Breast epithelium (tissue), 4 donors: ENCODE data around the gene LENG9. TPM values are rescaled to one million over a fixed set of nuclear protein-coding genes. Genes with fewer than 3 reads are reported as not detected.
"Not testable (repeated sequence)": the region's sequence is repeated elsewhere in the genome, so short reads cannot be mapped to it uniquely, and the experiment has no call there.

Source experiments
- DNase-seq, 2 donors: peaks; one replicate each; pipeline ENCODE4 v3.0.0-alpha.2; 2019; ENCODE audit warnings: low spot score in 2 of 2
- H3K27ac ChIP-seq, 2 donors: fragments of 200-600 bp; sonication (generic) in 1 of 2; one replicate each; pipeline ENCODE4 v1.5.1; 2016 to 2019; ENCODE audit warnings: mild to moderate bottlenecking in 1 of 2
- H3K27me3 ChIP-seq, 2 donors: fragments of 200-600 bp; sonication (generic) in 1 of 2; one replicate each; pipeline versions ENCODE4 v1.5.1 to v1.6.0; 2017 to 2019; ENCODE audit warnings: control low read depth in 1 of 2, mild to moderate bottlenecking in 1 of 2
- H3K36me3 ChIP-seq: fragments of 200-600 bp; one replicate; pipeline ENCODE4 v1.5.1; 2019
- H3K4me1 ChIP-seq, 2 donors: fragments of 200-600 bp; sonication (generic); one replicate each; pipeline ENCODE4 v1.5.1; 2016 to 2019; ENCODE audit warnings: control low read depth in 1 of 2
- H3K4me3 ChIP-seq, 3 donors: fragments of 200-600 bp; sonication (generic); 1 replicate in 2 of 3; 2 replicates in 1 of 3; pipeline ENCODE4 v1.5.1; 2016 to 2019; ENCODE audit warnings: mild to moderate bottlenecking in 3 of 3, moderate library complexity in 2 of 3
- H3K9me3 ChIP-seq, 2 donors: fragments of 200-600 bp; sonication (generic) in 1 of 2; one replicate each; pipeline ENCODE4 v1.5.1; 2016 to 2019; ENCODE audit warnings: control low read depth in 1 of 2
- CTCF ChIP-seq, 3 donors: fragments of 450-650 bp; IDR thresholded peaks; one replicate each; pipeline ENCODE4 v1.5.1; 2016 to 2017; ENCODE audit warnings: antibody characterized with exemption in 3 of 3, mild to moderate bottlenecking in 3 of 3, moderate library complexity in 3 of 3
- POLR2A ChIP-seq: fragments of 450-650 bp; IDR thresholded peaks from one replicate; pipeline ENCODE4 v1.6.1; 2016; ENCODE audit warnings: antibody characterized with exemption, mild to moderate bottlenecking, moderate library complexity
- POLR2AphosphoS5 ChIP-seq, 3 donors: sonication (generic); formaldehyde crosslinking; IDR thresholded peaks; one replicate each; pipeline ENCODE4 v1.6.1; 2017; ENCODE audit warnings: antibody characterized with exemption in 3 of 3
- intact Hi-C: fragments of 100-400 bp; cut with DNase I; formaldehyde crosslinking; loops from one replicate; pipeline ENCODE4 v1.15.1; 2023; ENCODE audit warnings: low total_unique reads
- total RNA-seq, 3 donors: library from RNA; depleted of rRNA; stranded (reverse); fragments of >200 nt; gene quantifications; one replicate each; pipeline ENCODE4 v1.1.0, GENCODE V29; 2016

LENG9 gene
- total RNA-seq, 3 donors from 2014 or later, result 4.5 to 8.2 (median 4.8) TPM

- no peak within 1 kb of the TSS for H3K4me3 ChIP-seq
- H3K36me3 ChIP-seq, result no peaks in the 10 kb centered on the region
- no peaks in the 10 kb centered on the region for H3K27me3 ChIP-seq
- TF ChIP-seq CTCF (IDR thresholded peaks at IDR 0.05) (no peak), POLR2A (no peak), POLR2AphosphoS5 (IDR thresholded peaks at IDR 0.05) (no peak)
- H3K27ac ChIP-seq, result no peak within 1 kb of the TSS
- no peaks in the 10 kb centered on the region for H3K4me1 ChIP-seq
- intact Hi-C loops, result no loop called here
- DNase-seq, result no peak
- no peaks in the 10 kb centered on the region for H3K9me3 ChIP-seq
These were observed 39.0 kb upstream of the LENG9 start, which contains the start of gene LAIR2 for GRCh38 chr19:54502518-54503048. Gene LAIR2 (plus strand): TSS chr19:54502831. CDS start chr19:54502919, 88 bp downstream.

DNA sequence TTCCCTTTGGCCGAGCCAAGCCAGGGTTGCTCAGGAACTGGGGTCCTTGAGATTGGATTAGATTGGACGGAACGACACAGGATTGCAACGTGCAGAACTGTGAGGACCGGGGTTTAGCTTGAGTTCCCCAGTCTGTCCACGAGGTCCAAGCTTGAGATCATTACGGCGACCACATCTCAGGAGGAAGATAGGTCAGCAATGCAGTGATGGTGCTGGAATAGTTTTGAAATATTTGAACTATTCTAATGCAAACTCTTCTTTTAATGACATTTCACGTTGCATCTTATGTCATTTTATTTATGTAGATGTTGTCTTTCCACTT is 34.8 kb upstream of the LENG9 start:
- DNase-seq, H3K9me3 ChIP-seq, H3K36me3 ChIP-seq, H3K27me3 ChIP-seq, H3K27ac ChIP-seq, H3K4me3 ChIP-seq, intact Hi-C loops, H3K4me1 ChIP-seq: not testable (repeated sequence)

DNA sequence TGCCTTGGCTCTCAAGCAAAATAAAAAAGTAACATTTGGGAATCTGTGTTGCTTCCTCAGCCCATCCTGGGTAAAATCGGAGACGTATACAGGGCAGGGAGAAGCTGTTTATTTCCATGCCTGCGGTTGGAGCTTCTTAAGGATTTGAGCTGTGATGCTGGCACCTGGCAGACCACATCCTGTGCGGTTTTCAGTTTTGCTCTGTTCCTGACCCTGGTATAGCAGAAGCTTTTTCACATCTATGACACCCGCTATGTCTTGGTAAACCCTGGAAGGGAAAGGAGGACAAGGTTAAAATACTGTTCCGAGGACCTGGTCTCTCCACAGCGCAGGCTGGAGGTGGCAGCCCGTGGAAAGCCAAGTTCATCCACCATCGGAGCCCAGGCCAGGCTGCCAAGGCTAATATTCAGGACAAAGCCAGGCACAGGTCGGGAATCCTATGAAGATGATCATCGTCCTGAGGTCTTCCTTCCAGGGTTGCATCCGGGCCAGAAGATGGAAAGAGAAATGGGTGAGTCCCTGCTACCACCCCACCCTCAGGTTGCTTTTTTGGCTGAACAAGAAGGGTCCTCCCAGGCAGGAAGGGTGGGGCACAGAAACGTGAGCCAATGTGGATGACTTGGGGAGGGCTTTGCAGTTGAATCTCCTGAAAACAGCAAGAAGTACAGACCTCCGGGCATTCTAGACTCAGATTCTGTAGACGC is 34.3 kb upstream of the LENG9 start:
- intact Hi-C loops, H3K9me3 ChIP-seq, H3K27ac ChIP-seq, DNase-seq, H3K4me3 ChIP-seq, H3K4me1 ChIP-seq, H3K36me3 ChIP-seq: not testable (repeated sequence)
- peaks cover 0 to 11% of the 10 kb centered on the region in 2 donors for H3K27me3 ChIP-seq

DNA sequence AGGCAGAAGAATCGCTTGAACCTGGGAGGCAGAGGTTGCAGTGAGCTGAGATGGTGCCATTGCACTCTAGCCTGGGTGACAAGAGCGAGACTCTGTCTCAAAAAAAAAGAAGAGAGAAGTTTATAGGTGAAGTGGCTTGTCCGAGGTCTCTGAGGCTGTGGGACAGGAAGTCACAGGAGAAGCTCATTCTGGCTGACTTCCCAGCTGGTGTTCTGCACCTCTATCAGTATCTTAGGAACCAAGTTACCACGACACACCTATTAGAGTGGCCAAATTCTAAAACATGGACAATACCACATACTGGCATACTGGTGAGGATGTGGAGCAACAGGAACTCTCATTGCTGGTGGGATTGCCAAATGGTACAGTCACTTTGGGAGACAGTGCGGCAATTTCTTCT is 31.7 kb upstream of the LENG9 start:
- H3K36me3 ChIP-seq, H3K9me3 ChIP-seq, H3K4me3 ChIP-seq, intact Hi-C loops, H3K27ac ChIP-seq, DNase-seq, H3K4me1 ChIP-seq: not testable (repeated sequence)
- H3K27me3 ChIP-seq, result peaks cover 0 to 15% of the 10 kb centered on the region in 2 donors

DNA sequence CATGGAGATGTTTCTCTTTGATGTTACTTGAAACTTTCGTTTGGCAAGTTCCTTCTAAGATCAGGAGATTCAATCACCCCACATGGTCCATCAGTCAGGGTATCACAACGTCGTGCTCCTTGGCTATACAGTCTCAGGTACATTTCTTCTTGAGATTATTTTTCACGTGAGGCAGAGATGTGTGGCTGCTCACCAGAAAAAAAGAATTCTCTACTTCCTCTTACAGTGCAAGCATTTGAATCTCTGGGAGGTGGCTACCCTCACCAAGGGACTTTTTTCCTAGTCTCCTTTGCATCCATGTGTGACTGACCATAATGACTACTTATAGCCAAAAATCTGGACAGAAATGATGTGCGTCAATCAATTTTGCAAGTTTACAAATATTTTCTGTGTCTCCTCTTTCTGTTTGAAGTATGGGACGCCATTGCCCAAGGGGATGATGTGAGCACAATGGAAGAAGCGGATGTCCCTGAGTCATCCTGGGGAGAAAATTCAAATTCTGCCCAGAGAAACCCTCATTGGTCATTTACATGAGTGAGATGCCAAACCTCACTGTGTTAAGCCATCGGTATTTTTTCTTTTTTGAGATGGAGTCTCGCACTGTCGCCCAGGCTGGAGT is 30.5 kb upstream of the LENG9 start:
- no peak overlapping the region for H3K27ac ChIP-seq
- H3K4me1 ChIP-seq, result no peaks in the 10 kb centered on the region
- no peaks in the 10 kb centered on the region for H3K36me3 ChIP-seq
- H3K9me3 ChIP-seq, result no peaks in the 10 kb centered on the region
- intact Hi-C loops, result no loop called here
- H3K27me3 ChIP-seq, result peaks cover 0 to 15% of the 10 kb centered on the region in 2 donors
- DNase-seq, result no peak
- no peak overlapping the region for H3K4me3 ChIP-seq
- TF ChIP-seq POLR2A (no peak), CTCF (IDR thresholded peaks at IDR 0.05) (no peak), POLR2AphosphoS5 (IDR thresholded peaks at IDR 0.05) (no peak)

- H3K27ac ChIP-seq, H3K9me3 ChIP-seq, H3K36me3 ChIP-seq, H3K4me1 ChIP-seq, intact Hi-C loops, H3K4me3 ChIP-seq, DNase-seq: not testable (repeated sequence)
- peaks cover 0 to 15% of the 10 kb centered on the region in 2 donors for H3K27me3 ChIP-seq
These were observed 29.5 kb upstream of the LENG9 start for GRCh38 chr19:54493056-54493455.

DNA sequence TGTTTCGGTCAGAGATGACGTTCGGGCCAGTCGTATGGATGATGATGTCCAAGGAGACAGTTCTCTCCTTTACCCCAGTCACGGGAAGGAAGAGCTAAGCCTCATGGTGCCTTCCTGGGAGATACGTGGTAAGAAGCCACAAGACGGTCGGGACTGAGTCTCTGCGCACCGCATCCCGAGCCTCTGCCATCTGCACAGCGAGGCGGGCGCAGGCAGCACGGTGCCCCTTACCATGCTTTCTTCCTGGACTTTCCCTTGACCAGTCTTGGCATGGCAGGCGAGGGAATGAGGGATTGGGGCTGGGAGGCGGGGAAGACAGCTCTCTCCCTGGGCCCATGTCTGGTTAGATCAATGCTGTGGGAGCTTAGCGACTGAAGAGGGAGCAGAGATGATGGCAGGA is 29.0 kb upstream of the LENG9 start:
- H3K36me3 ChIP-seq, result no peaks in the 10 kb centered on the region
- no peak overlapping the region for H3K27ac ChIP-seq
- DNase-seq, result no peak
- H3K4me1 ChIP-seq, result no peaks in the 10 kb centered on the region
- intact Hi-C loops, result no loop called here
- TF ChIP-seq CTCF (IDR thresholded peaks at IDR 0.05) (no peak), POLR2A (no peak), POLR2AphosphoS5 (IDR thresholded peaks at IDR 0.05) (no peak)
- no peak overlapping the region for H3K4me3 ChIP-seq
- H3K9me3 ChIP-seq, result no peaks in the 10 kb centered on the region
- H3K27me3 ChIP-seq, result peaks cover 0 to 15% of the 10 kb centered on the region in 2 donors
